B cell (primary cell): Measurements from ENCODE around the gene ID3. TPM values are rescaled to one million over a fixed set of nuclear protein-coding genes. Genes with fewer than 3 reads are reported as not detected.
A peak's percentile ranks its signal among the peaks of the same experiment; 100 is the strongest.

Experiments used
- ATAC-seq: fragments of 200-7000 bp; cut with Tn5 transposase; one replicate; pipeline ENCODE4 v1.10.0; 2021; ENCODE audit warnings: low read depth, mild to moderate bottlenecking, moderate number of reproducible peaks, moderate library complexity
- CTCF ChIA-PET: fragments of 350-600 bp; sonication (Branson Sonifier 250); formaldehyde crosslinking; loops from one replicate; lab custom pipeline; 2021; ENCODE audit warnings: antibody characterized with exemption, inconsistent platforms; lab: Charles Lee
- POLR2A ChIA-PET: fragments of 350-600 bp; sonication (Branson Sonifier 250); formaldehyde crosslinking; loops from one replicate; lab custom pipeline; 2021; ENCODE audit warnings: antibody characterized with exemption; lab: Charles Lee
- DNase-seq: peaks from one replicate; pipeline ENCODE4 v3.0.0; 2013
- H2AFZ ChIP-seq: 2 replicates; pipeline ENCODE4 v1.6.1; 2012; ENCODE audit warnings: mild to moderate bottlenecking, low read depth, low read length; ENCODE audit not compliant: insufficient read depth, poor library complexity, severe bottlenecking
- H3K27ac ChIP-seq, 2 donors: 1 replicate in 1 of 2; 2 replicates in 1 of 2; pipeline ENCODE4 v1.5.1; 2012 to 2013; ENCODE audit warnings: low read length in 2 of 2, mild to moderate bottlenecking in 2 of 2, moderate library complexity in 1 of 2
- H3K27me3 ChIP-seq, 4 experiments: fragments of 200-600 bp in 1 of 4; sonication (generic) in 1 of 4; replicated peaks in 1 of 4; 1 replicate in 2 of 4; 2 replicates in 2 of 4; pipeline versions ENCODE4 v1.6.1 to v1.7.0; 2013 to 2016; ENCODE audit warnings: low read length in 3 of 4, mild to moderate bottlenecking in 2 of 4, mixed read lengths in 1 of 4, moderate library complexity in 1 of 4; ENCODE audit not compliant: insufficient read depth in 4 of 4, control insufficient read depth in 3 of 4; ENCODE audit errors: control extremely low read depth in 1 of 4
- H3K36me3 ChIP-seq, 2 experiments: replicated peaks in 1 of 2; 1 replicate in 1 of 2; 2 replicates in 1 of 2; pipeline versions ENCODE4 v1.6.1 to v1.7.1; 2013; ENCODE audit warnings: low read length in 1 of 2; ENCODE audit not compliant: insufficient read depth in 2 of 2, control insufficient read depth in 1 of 2; ENCODE audit errors: control extremely low read depth in 1 of 2, extremely low read depth in 1 of 2
- H3K4me1 ChIP-seq, 2 donors: fragments of 200-600 bp in 1 of 2; sonication (generic) in 1 of 2; 1 replicate in 1 of 2; 2 replicates in 1 of 2; pipeline versions ENCODE4 v1.5.1 to v1.6.1; 2013 to 2017; ENCODE audit warnings: low read length in 2 of 2; ENCODE audit not compliant: control insufficient read depth in 2 of 2, insufficient read depth in 2 of 2
- H3K4me2 ChIP-seq: replicated peaks from 2 replicates; pipeline ENCODE3; 2012; ENCODE audit warnings: mild to moderate bottlenecking, low read depth, low read length; ENCODE audit not compliant: poor library complexity, severe bottlenecking
- H3K4me3 ChIP-seq, 5 experiments: fragments of 200-600 bp in 1 of 5; sonication (generic) in 1 of 5; 1 replicate in 3 of 5; 2 replicates in 2 of 5; pipeline versions ENCODE4 v1.5.1 to v1.7.0; 2011 to 2016; ENCODE audit warnings: low read length in 4 of 5, mild to moderate bottlenecking in 4 of 5, low read depth in 2 of 5, control low read depth in 1 of 5, moderate library complexity in 1 of 5; ENCODE audit not compliant: insufficient read depth in 1 of 5; ENCODE audit errors: control extremely low read depth in 1 of 5, extremely low read depth in 1 of 5
- H3K79me2 ChIP-seq: fragments of 200-600 bp; sonication (generic); one replicate; pipeline ENCODE4 v1.6.0; 2016; ENCODE audit warnings: low read length; ENCODE audit not compliant: control insufficient read depth, insufficient read depth
- H3K9ac ChIP-seq: fragments of 200-600 bp; sonication (generic); 2 replicates; pipeline ENCODE4 v1.6.1; 2017; ENCODE audit warnings: mild to moderate bottlenecking, low read length, moderate library complexity
- H3K9me3 ChIP-seq, 3 donors: one replicate each; pipeline versions ENCODE4 v1.6.1 to v1.7.1; 2013; ENCODE audit warnings: low read length in 2 of 3; ENCODE audit not compliant: control insufficient read depth in 2 of 3, insufficient read depth in 1 of 3; ENCODE audit errors: control extremely low read depth in 1 of 3
- H4K20me1 ChIP-seq: 2 replicates; pipeline ENCODE4 v1.6.0; 2012; ENCODE audit warnings: mild to moderate bottlenecking, low read length; ENCODE audit not compliant: insufficient read depth, control insufficient read depth, poor library complexity, severe bottlenecking
- H3K27ac Mint-ChIP-seq: one replicate; pipeline ENCODE4 v1.8.0; 2021; ENCODE audit warnings: mixed read lengths
- H3K27me3 Mint-ChIP-seq: one replicate; pipeline ENCODE4 v1.8.0; 2021; ENCODE audit warnings: mixed read lengths
- H3K4me1 Mint-ChIP-seq: one replicate; pipeline ENCODE4 v1.8.0; 2021; ENCODE audit warnings: mixed read lengths
- H3K4me3 Mint-ChIP-seq: one replicate; pipeline ENCODE4 v1.8.0; 2021; ENCODE audit warnings: mixed read lengths
- H3K9me3 Mint-ChIP-seq: one replicate; pipeline ENCODE4 v1.8.0; 2022; ENCODE audit warnings: mixed read lengths; ENCODE audit not compliant: insufficient read depth
- CTCF ChIP-seq: fragments of 200-600 bp; IDR thresholded peaks from one replicate; pipeline ENCODE4 v1.8.0; 2022; ENCODE audit warnings: antibody characterized with exemption, mild to moderate bottlenecking
- EZH2 ChIP-seq: IDR thresholded peaks from 2 replicates; pipeline ENCODE4 v1.6.1; 2012; ENCODE audit warnings: borderline replicate concordance, low read depth, mild to moderate bottlenecking, moderate library complexity, low read length; ENCODE audit not compliant: insufficient read depth, poor library complexity, severe bottlenecking
- WGBS: methylation state at CpG from one replicate; pipeline ENCODE4 v1.1.5; 2013; ENCODE audit warnings: missing lambda C conversion rate; ENCODE audit not compliant: insufficient coverage; 5-methylcytosine and 5-hydroxymethylcytosine counted together
- intact Hi-C: fragments of 100-400 bp; cut with micrococcal nuclease; formaldehyde crosslinking; loops from one replicate; pipeline ENCODE4 v1.10.0; 2022
- polyA plus RNA-seq: library from polyadenylated mRNA; depleted of rRNA; stranded (reverse); fragments of >200 nt; gene quantifications from 2 replicates; pipeline ENCODE4 v1.2.3, GENCODE V29; 2012
- total RNA-seq, 2 donors: library from RNA; stranded (reverse); fragments of 120-200 nt in 1 of 2; gene quantifications; 1 replicate in 1 of 2; 2 replicates in 1 of 2; pipeline versions ENCODE4 v1.2.3 to v1.2.4, GENCODE V29; 2013 to 2022

Gene ID3
- total and polyA plus RNA-seq, 2 donors (not counting 1 experiment from before 2014, with no cell fraction given), result 212 to 367 TPM

GRCh38 chr1:23594927-23595353 is 35.6 kb upstream of the ID3 start:
- ATAC-seq, result peak; percentile 34
- no peaks in the 10 kb centered on the region for H3K27me3 Mint-ChIP-seq
- H3K9me3 Mint-ChIP-seq, result no peaks in the 10 kb centered on the region
- Histone ChIP-seq H3K27me3 (no peaks in the 10 kb centered on the region), H3K36me3 (no peaks in the 10 kb centered on the region), H3K9ac (peak overlapping the region; percentile 2), H3K9me3 (no peaks in the 10 kb centered on the region), H3K4me1 (peaks cover 95 to 96% of the 10 kb centered on the region in 2 donors), H3K4me3 (no peak overlapping the region), H3K4me2 (peak overlapping the region; percentile 75), H2AFZ (peak overlapping the region; percentile 14), H4K20me1 (no peaks in the 10 kb centered on the region), H3K27ac (peak overlapping the region; percentile 63 to 83), H3K79me2 (peaks cover under 1% of the 10 kb centered on the region)
- H3K4me3 Mint-ChIP-seq, result peak overlapping the region; percentile 58
- peak; percentile 82 for DNase-seq
- ChIA-PET CTCF (interaction anchor here (1.0 to 15.1 kb wide), 7 partner anchors 21 to 55 kb away, joined by 3 to 250 read pairs (median 51); partner anchors contain the start of gene ID3), POLR2A (interaction anchor here (0.8 to 6.9 kb wide), 7 partner anchors 17 to 42 kb away, joined by 3 to 164 read pairs (median 15); partner anchors contain the start of gene ID3)
- TF ChIP-seq EZH2 (no peak), CTCF (no peak)
- peaks cover 90% of the 10 kb centered on the region for H3K4me1 Mint-ChIP-seq
- WGBS, result 10% methylated on average over 4 of the region's 7 CpGs
- intact Hi-C loops, result no loop called here
- H3K27ac Mint-ChIP-seq, result peak overlapping the region; percentile 96

- no peak for DNase-seq
- Mint-ChIP-seq H3K4me3 (peak overlapping the region; percentile 58), H3K4me1 (peaks cover 93% of the 10 kb centered on the region), H3K9me3 (no peaks in the 10 kb centered on the region), H3K27me3 (no peaks in the 10 kb centered on the region), H3K27ac (peak overlapping the region; percentile 96)
- Histone ChIP-seq H4K20me1 (no peaks in the 10 kb centered on the region), H3K27me3 (no peaks in the 10 kb centered on the region), H3K4me1 (peaks cover 98 to 99% of the 10 kb centered on the region in 2 donors), H3K9ac (peak overlapping the region; percentile 2), H3K9me3 (no peaks in the 10 kb centered on the region), H3K4me2 (peak overlapping the region; percentile 75), H2AFZ (no peak overlapping the region), H3K79me2 (no peaks in the 10 kb centered on the region), H3K27ac (peak overlapping the region; percentile 63 to 83), H3K36me3 (no peaks in the 10 kb centered on the region), H3K4me3 (no peak overlapping the region)
- ChIA-PET POLR2A (interaction anchor here (0.8 to 6.9 kb wide), 10 partner anchors 14 to 43 kb away, joined by 3 to 164 read pairs (median 10); partner anchors contain the start of gene ID3), CTCF (interaction anchor here (1.0 to 15.1 kb wide), 10 partner anchors 9 to 54 kb away, joined by 3 to 250 read pairs (median 22); partner anchors contain the start of gene ID3)
- 83% methylated on average over 3 of the region's 3 CpGs for WGBS
- intact Hi-C loops, result no loop called here
- TF ChIP-seq CTCF, result no peak
- TF ChIP-seq EZH2, result no peak
- ATAC-seq, result no peak
These were observed 35.0 kb upstream of the ID3 start for GRCh38 chr1:23594149-23594907.
